ENCODE measurements around the gene MMP10.
"Not testable (repeated sequence)": the region's sequence is repeated elsewhere in the genome, so short reads cannot be mapped to it uniquely, and the experiment has no call there.

MMP10 gene

DNA sequence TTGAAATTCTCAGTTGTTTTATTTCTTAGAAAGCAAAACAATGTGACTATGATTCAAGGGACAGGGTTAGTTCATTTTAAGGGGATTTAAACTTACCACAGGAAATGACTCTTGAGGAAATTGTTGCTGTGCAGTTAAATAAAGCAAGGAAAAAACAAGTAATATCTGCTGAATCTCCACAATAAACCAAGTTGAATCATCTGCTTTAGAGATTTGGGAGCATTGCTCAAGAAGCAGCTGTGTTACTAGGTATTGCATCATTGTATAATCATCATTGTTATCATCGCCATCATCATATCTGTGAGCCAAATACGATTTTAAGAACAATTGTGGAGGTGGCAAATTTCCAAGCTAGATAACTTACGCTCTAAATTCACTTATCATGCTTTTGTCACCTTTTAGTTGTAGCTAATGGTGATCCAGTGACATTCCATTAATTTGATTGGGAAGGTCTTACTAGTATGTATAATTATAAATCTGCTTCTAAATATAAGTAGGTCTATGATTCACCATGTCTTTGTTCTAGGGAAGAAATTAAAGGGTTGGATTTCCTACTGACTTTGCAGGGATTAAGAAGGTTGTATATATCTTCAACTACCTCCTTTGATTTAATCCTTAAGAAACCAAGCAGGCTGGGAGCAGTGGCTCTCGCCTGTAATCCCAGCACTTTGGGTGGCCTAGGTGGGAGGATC, 19.9 kb downstream of the MMP10 start:
- DNase-seq (ENCODE audit: low read depth) = no peak
- no peak overlapping the region for H3K4me3 ChIP-seq (ENCODE audit: low read depth, low read length)
- TF ChIP-seq, protein P1, sequence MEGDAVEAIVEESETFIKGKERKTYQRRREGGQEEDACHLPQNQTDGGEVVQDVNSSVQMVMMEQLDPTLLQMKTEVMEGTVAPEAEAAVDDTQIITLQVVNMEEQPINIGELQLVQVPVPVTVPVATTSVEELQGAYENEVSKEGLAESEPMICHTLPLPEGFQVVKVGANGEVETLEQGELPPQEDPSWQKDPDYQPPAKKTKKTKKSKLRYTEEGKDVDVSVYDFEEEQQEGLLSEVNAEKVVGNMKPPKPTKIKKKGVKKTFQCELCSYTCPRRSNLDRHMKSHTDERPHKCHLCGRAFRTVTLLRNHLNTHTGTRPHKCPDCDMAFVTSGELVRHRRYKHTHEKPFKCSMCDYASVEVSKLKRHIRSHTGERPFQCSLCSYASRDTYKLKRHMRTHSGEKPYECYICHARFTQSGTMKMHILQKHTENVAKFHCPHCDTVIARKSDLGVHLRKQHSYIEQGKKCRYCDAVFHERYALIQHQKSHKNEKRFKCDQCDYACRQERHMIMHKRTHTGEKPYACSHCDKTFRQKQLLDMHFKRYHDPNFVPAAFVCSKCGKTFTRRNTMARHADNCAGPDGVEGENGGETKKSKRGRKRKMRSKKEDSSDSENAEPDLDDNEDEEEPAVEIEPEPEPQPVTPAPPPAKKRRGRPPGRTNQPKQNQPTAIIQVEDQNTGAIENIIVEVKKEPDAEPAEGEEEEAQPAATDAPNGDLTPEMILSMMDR (IDR thresholded peaks at IDR 0.05; ENCODE audit: insufficient read depth, low read depth, low read length, missing control alignments) = no peak

DNA sequence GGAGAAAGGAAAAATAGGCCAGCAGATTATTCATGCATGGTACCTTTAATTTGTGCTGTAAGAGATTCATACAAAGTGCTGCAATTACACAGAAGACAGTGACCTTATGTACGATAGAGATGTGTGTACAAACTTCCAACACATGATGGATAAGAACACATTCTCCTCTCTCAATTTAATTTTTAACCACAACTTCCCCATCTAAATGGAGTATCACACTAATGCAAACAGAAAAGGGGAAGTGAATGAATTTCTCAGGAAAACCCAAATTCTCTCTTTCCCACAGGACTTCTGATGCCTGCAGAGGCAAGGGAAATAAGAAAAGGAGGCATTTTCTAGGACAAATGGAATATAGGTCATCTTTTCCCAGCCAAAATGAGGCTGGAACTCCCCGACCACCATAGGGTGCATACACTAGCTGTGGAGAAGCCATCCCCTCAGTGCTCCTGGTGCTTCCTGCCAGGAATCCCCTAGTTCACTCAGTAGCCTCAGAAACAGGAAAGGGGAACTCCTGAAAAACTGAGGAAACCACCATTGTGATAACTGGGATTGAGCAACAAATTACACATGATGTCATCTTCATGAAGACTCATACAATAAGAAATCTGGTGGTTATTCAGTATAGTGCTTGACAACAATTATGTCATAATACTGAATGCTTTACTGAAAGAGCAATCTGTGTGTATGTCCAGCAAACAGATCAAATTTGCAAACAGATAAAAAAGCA, 22.4 kb downstream of the MMP10 start:
- DNase-seq (ENCODE audit: low read depth) = no peak
- H3K4me3 ChIP-seq (ENCODE audit: low read depth, low read length) = no peak overlapping the region
- TF ChIP-seq, protein P1 (IDR thresholded peaks at IDR 0.05; ENCODE audit: insufficient read depth, low read depth, low read length, missing control alignments) = no peak

DNA sequence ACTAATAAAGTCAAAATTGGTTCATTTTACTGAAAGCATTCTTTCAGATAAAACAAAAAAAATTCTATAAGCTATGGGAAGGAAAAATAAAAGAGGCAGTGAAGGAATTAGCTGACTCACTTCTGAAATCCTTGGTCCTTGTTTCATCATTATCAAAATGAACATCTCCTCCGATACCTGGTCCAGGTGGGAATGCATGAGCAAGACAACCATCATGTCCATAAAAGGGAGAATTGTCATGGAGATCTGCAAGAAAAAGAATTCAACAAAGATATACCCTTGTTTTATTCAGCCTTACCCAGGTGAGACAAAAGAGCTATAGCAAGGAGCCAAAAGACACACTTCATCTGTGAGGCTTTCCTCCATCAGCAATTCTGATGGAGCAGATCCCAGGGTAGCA, 27.2 kb downstream of the MMP10 start:
- TF ChIP-seq, protein P1 (IDR thresholded peaks at IDR 0.05; ENCODE audit: insufficient read depth, low read depth, low read length, missing control alignments) = no peak
- no peak for DNase-seq (ENCODE audit: low read depth)
- no peak overlapping the region for H3K4me3 ChIP-seq (ENCODE audit: low read depth, low read length)

DNA sequence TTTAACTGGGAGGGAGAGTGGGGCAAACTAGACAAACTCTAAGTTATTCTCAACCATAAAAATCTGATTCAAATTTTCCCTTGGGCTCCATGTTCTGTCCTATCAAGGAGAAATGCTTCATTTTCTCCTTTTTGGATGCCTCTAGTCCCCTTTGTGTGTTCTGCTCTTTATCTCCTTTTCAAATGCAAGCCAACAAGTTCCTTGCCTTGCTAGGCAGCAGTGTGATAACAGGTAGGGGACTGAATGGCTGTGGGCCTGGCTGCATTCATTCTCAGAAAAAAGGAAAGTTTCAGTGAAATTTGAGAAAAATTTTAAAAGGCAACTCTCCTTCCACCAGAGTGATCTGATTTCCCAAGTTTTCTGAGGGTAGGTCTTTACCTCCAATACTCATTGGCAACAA, 28.8 kb downstream of the MMP10 start:
- TF ChIP-seq, protein P1 (IDR thresholded peaks at IDR 0.05; ENCODE audit: insufficient read depth, low read depth, low read length, missing control alignments) = no peak
- H3K4me3 ChIP-seq (ENCODE audit: low read depth, low read length) = no peak overlapping the region
- DNase-seq (ENCODE audit: low read depth) = no peak

DNA sequence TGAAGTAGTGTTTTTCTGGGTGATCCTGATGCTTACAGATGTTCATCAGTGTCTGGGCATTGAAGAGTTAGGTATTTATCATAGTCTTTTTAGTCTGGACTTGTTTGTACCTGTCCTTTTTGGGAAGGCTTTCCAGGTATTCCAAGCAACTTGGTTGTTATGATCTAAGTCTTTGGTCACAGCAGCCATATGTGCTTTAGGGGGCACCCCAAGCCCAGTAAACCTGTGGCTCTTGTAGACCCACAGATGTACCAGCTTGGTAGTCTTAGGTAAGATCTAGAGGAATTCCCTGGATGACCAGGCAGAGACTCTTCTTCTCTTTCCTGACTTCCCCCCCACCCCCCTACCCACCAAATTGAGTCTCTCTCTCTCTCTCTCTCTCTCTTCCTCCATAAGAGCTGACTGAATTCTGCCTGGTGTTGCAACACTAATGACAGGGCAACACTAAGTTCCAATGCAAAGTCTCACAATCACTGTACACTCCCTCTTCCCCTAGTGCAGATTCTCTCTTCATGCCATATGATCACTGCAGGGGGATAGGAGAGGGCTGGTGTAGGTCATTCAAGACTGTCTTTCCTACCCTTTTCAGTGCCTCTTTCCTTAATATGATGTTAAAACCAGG, 31.2 kb downstream of the MMP10 start:
- no peak for DNase-seq (ENCODE audit: low read depth)
- no peak overlapping the region for H3K4me3 ChIP-seq (ENCODE audit: low read depth, low read length)
- TF ChIP-seq, protein P1 (IDR thresholded peaks at IDR 0.05; ENCODE audit: insufficient read depth, low read depth, low read length, missing control alignments) = no peak

DNA sequence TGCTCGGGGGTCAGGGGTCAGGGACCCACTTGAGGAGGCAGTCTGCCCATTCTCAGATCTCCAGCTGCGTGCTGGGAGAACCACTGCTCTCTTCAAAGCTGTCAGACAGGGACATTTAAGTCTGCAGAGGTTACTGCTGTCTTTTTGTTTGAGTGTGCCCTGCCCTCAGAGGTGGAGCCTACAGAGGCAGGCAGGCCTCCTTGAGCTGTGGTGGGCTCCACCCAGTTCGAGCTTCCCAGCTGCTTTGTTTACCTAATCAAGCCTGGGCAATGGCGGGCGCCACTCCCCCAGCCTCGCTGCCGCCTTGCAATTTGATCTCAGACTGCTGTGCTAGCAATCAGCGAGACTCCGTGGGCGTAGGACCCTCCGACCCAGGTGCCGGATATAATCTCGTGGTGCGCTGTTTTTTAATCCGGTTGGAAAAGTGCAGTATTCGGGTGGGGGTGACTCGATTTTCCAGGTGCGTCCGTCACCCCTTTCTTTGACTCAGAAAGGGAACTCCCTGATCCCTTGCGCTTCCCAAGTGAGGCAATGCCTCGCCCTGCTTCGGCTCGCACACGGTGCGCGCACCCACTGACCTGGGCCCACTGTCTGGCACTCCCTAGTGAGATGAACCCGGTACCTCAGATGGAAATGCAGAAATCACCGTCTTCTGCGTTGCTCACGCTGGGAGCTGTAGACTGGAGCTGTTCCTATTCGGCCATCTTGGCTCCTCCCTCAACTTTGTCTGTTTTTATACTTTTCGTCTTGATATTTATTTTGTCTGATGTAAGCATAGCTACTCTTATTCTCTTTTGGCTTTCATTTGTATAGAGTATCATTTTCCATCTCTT, 33.5 kb downstream of the MMP10 start:
- DNase-seq (ENCODE audit: low read depth); H3K4me3 ChIP-seq (ENCODE audit: low read depth, low read length): not testable (repeated sequence)

DNA sequence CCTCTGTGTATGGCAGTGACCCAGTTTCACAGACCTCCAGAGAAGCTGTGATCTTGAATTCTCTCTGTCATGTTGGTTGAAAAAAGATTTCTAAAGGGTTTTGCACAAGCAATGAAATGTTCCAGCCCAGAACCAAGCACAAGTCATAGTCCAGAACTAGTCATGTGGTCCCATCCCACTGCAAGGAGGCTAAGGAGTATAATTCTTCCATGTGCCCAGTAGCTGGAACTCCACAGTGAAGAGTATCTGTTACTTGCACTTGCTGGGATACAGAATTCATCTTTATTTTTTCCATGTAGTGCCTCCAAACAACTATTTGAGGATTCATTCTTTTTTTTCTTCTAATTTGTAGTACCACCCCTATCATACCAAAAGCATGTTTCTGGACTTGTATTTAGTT, 45.8 kb downstream of the MMP10 start:
- DNase-seq (ENCODE audit: low read depth) = no peak
- no peak overlapping the region for H3K4me3 ChIP-seq (ENCODE audit: low read depth, low read length)
- TF ChIP-seq, protein P1 (IDR thresholded peaks at IDR 0.05; ENCODE audit: insufficient read depth, low read depth, low read length, missing control alignments) = no peak
